ENCODE data around the gene DNAJA3.

The DNAJA3 gene

DNA sequence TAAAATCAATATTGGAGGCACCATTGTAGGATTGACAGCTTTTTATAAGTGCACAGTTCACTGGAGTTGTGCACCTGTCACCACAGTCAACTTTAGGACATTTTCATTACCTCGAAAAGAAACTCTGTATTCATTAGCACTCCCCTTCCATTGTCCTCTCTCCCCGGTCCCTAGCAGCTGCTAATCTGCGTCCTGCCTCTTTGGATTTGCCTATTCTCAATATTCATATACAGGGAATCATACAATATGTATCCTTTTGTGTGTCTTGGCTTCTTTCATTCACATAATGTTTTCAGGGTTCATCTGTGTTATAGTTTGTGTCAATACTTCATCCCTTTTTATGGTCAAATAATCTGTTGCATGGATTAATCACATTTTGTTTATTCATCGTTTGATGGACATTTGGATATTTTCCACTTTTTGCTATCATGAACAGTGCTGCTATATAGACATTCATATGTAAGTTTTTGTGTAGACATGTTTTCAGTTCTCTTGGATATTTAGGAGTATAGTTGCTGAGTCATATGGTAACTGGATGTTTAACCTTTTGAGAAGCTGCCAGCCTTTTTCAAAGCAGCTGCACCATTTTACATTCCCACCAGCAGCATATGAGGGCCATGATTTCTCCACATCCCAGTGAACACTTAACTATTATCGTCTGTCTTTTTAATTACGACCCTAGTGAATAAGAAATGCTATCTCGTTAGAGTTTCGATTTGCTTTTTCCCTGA is 9.8 kb downstream of the DNAJA3 start:
- no peak for DNase-seq

DNA sequence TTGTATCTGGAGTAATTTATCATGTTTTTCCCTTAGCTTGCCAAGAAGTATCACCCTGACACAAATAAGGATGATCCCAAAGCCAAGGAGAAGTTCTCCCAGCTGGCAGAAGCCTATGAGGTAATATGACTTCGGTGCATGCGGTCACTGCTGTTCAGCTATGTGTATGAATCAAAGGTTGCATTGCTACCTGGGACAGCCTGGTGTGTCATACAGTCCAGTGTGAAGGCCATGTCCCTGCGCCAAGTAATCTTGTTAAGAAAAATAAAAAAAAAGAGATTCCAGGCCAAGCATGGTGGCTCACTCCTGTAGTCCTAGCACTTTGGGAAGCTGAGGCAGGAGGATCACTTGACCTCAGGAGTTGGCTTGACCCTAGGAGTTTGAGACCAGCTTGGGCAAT is 11.7 kb downstream of the DNAJA3 start:
- DNase-seq, result no peak

DNA sequence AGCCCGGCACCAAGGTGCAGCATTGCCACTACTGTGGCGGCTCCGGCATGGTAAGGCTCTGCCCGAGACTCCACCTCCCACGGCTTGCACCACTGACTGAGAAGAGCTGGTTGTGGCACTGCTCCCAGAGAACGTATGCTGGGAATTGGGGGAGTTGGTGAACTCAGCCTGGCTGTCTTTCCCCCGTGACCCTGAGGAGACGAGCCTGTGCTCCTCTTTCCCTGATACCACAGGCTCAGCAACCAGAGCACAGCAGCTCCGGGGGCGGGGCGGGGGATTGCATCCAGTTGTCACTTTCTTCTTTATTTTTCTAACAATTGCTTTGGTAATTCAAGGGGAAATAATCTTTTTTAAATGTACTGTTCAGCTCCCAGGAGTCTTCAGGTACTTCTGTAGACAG is 16.7 kb downstream of the DNAJA3 start:
- no peak for DNase-seq

DNA sequence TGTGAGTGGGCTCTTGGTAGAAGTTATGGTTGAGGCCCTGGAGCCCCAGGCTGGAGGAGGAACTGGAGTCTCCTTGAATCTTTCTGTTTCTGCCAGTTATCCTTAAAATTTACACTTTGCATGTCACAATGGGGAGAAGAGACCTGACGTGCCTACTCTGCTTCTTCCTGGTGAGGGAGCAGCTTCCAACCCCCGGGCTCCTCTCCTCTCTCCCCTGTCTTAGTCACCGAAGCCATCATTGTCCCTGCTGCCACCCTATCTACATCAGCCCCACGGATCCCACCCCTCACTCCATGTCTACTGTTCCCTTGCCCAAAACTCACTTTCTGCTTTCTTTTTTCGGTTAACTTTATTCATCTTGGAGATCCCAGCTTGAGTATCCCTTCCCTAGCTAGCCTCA is 17.6 kb downstream of the DNAJA3 start:
- no peak for DNase-seq

DNA sequence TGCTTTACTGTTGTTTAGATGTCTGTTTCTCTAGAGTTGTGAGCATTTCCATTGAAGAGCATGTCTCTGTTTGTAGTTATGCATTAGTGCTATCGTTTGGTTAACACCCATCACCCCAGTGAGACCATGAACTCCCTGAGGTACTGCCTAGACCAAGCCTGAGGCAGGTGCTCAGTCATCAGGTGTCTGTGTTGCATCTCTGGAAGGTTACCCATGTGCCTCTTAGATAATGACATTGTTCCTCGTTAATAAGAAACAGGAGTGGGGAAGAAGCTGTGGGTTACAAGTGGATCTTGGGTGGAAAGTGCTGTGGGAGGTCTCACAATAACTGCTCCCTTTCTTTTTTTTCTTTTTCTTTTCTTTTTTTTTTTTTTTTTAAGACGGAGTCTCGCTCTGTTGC is 18.3 kb downstream of the DNAJA3 start:
- DNase-seq, result no peak

DNA sequence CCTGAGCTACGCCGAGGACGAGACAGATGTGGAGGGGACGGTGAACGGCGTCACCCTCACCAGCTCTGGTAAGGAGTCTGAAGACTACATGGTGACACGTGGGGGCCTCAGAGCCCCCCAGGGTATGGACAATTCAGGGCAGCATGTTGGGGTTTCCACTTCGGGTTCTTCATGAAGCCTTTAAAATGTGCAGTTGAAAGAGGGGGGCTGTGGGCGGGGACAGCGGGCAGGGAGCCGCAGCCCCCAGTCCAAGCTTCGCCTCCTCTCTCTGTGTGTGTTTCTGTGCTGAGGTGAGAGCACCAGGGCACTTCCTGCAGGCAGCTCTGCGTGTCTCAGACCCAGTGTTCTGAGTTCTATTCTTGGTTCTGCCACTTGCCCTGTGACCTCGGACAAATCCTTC is 24.8 kb downstream of the DNAJA3 start:
- DNase-seq, result no peak

DNA sequence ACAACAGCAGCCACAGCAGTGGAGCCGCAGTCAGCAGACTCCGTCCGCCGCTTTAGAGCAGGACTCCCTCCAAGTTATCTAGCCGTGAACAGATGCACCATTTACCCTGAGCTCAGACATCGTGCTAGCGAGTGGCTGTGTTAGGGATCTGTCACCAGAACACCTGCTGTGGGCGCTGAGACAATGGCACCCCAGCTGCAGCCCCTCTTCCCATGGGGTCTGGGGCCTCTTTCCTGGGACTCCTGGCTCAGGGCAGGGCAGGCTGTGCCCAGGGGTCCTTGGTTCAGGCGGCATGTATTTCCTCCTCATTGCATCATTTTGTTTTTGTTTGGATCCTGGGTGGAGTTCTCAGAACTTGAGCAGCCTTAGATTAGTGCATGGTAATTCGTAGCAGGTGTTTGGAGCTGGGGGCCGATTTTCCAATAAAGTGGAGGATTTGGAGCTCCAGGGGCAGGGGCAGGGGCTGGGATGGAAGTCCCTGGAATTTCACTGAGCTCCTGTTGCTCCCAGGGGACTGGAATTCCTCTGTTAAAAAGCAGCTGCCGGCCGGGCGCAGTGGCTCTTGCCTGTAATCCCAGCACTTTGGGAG is 25.4 kb downstream of the DNAJA3 start:
- no peak for DNase-seq

DNA sequence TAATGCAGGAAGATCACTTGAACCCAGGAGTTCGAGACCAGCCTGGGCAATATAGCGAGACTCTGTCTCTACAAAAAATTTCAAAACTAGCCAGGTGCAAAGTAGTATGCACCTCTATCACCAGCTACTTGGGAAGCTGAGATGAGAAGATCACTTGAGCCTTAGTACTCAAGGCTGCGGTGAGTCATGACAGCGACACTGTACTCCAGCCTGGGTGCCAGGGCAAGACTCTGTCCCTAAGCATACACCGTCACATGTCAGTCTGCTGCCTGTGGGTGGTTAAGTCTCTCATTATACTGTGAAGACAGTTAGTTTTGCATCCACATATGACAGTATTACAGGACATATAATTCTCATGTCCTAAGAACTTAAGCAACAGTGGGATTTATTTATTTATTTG is 27.0 kb downstream of the DNAJA3 start:
- DNase-seq, result no peak

DNA sequence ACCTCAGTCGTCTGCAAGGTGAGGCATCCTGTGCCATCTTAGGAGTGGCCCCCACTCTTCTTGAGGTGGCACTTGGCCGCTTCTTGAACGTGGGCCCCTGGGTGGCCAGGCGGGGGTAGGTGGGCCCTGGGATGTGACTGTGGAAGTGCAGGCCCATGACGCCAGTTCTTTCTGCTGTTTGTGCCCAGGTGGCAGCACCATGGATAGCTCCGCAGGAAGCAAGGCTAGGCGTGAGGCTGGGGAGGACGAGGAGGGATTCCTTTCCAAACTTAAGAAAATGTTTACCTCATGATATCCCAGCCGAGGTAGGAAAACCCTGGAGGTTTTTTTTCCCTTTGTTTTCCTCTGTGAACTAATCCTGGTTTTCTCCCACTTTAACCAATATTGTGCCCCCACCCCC is 29.0 kb downstream of the DNAJA3 start:
- DNase-seq, result no peak

DNA sequence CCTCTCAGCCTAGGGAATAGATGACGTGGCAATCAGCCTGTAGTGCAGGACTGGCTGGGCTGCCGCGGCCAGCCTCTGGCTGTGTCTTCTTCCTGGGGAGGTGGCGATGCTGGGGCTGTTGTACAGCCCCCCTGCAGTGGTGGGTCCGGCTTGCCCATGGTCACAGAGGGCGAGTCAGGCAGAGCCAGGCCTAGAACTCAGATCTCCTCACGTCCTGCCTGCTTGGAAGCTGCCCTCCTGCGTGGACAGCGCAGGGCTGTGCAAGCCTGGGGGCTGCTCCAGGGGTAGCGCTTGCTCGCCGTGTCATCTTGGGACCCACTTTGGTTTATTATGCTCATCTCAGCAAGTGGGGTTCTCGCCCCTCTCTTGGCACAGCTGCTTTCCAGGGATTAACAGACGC is 29.4 kb downstream of the DNAJA3 start:
- DNase-seq, result no peak

DNA sequence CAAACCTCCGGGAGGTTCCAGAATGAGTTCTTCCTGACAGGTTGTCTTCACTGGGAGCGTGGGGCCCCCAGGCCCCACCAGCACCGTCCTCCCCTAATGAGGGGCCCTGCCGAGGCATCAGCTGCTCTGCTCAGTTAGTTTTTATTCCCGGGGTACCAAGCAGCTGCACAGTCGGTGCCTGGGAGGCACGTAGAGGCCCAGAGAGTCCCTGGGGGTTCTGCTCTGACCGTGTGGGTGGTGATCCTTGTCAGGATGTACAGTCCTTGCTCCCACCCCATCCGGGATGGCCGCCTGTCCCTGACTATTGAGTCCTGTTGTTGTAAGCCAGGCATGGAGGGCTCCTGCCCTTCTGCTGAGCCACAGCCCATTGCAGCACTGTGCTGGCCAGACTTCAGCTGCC is 30.3 kb downstream of the DNAJA3 start:
- DNase-seq, result no peak

DNA sequence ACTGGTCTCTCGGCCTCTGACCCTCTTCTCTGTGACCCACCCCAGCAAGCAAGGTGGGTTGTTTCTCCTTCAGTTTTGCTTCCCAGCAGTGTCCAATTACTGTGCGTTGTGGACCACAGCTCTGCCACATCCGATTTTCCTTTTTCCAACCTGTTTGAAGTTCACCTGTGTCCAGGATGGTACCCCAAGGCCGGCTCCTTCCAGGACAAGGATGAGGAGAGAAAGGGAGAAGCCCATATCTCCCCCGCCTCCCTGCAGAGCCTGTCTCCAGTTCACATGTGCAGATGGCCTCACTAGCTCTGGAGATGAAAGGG is 35.2 kb downstream of the DNAJA3 start:
- DNase-seq, result no peak

DNA sequence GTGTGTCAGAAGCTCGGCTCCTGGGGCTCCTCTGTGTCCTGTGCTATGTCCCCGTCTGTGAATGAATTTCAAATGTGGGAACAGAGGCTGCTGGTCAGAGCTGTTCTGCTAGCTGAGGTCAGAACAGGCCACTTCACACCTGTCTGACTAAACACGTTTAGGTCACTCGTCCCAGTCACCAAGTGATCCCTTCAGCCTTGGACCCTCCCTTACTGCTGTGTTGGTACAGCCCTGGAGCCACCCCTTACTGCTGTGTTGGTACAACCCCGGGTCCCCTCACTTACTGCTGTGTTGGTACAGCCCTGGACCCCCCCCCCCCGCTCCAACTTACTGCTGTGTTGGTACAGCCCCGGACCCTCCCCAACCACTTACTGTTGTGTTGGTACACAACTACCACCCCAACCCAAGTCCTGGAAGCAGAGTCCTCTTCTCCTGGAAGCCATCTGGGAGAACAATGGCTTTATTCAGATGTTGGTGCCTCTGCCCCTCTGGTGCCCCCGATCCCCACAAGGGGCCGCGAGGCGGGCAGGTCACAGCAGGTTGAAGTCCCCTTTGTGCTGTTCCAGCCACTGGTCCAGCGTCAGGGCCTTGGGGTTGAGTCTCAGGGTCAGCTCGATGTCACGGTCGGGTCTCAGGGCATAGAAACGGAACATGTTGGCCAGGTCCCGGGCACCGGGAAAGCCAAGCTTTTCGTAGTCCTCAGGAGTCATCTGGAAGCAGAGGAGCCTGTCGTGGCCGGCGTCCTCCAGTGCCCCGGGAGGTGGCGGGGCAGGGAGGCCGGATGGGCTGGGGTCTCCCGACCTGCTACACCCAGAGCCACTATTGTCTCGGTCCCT is 35.8 kb downstream of the DNAJA3 start:
- no peak for DNase-seq

DNA sequence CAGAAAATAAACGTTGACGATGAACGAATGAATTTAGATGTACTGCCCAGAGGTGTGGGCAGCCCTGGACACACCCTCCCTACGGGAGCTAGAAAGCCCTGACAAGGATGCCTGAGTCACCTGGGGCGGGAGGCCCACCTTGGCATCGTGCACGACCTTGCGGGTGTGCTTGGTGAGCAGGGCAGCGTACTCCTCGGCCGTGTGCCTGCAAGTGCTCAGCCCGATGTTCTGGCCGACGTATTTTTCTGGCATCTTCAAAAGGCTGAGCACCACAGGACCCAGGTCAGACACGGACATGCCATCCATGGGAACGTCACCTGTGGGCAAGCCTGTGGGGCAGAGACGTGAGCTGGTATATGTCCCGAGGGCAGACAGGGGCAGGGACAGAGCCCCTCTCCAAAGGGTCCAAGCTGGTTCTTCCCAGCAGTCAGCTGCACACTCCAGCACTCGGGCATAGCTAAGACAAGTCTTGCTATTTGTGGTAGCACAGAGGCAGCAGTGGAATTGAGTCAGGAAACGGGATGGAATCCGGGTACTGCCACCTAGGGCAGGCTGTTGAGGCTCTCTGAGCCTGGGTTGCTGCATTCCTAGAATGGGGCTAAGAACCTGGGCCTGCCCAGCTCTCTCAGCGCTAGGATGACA is 38.0 kb downstream of the DNAJA3 start:
- no peak for DNase-seq

DNA sequence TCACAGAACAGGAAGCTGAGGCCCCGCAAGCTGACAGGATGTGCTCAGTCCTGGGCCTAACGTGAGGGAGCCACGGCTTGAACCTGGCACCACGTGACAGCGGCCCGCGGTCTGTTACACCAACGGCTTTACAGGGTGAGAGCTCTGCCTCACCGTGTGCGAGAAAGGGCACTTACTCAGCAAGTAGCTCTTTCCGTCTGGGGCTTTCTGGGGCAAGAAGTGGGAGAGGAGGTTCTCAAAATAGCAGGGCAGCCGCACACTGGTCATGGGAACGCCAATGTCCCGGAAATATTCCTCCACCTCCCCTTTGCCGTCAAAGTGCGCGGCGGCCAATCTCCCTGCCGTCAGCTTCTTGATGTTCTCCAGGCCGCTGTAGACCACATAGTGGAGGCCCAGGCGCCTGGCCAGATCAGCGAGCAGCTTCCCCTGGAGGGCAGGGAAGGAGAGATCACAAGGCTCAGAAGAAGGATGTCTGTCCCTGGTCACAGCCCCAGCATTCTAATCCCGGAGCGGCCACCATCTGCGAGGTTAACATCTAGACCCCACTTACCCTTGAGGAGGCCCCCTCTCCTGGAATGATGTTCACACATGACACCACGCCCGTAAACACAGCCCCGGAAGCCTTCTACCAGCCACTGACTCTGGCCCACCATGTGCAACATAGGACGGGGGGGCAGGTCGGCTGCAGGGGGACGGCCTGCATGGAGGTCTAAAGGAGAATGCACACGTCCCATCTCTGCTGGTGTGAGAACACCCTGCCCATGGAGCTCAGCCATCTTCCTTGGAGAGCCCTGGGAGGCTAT is 40.5 kb downstream of the DNAJA3 start:
- DNase-seq, result no peak

DNA sequence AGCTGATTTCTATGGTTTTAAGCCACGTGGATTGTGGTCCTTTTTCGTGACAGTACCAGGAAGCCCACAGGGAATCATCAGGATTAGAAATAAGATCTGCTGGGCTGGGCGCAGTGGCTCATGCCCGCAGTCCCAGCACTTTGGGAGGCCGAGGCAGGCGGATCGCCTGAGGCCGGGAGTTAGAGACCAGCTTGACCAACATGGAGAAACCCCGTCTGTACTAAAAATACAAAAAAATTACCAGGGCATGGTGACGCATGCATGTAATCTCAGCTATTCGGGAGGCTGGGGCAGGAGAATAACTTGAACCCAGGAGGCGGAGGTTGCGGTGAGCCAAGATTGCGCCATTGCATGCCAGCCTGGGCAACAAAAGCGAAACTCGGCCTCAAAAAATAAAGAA is 42.2 kb downstream of the DNAJA3 start:
- no peak for DNase-seq

DNA sequence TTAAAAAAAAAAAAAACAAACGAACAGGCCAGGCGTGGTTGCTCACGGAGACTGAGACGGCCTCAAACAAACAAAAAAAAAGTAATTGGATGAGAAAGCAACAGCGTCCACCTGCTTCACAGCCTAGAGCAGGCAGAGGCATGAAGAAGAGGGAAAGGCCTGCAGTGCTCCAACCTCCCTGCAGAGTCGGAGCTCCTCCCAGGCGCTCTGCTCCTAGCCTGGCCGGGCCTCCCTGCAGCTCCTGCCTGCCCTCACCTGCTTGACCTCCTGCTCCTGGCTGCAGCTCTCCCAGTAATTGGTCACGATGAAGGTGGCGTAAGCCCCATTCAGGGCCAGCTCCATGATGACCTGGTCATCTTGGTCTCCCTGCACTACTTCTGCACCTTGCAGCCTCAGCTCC is 43.3 kb downstream of the DNAJA3 start:
- DNase-seq, result no peak

DNA sequence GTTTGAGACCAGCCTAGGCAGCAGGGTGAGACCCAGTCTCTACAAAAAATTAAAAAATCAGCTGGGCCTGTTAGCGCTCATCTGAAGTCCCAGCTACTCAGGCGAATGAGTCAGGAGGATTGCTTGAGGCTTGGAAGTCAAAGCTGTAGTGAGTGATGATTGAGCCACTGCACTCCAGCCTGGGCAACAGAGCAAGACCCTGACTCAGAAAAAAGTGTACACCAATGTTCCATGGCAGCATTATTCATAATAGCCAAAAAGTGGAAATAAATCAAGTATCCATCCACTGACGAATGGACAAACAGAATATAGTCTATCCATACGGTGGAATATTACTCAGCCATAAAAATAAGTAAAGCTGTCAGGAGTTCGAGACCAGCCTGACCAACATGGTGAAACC is 46.2 kb downstream of the DNAJA3 start:
- no peak for DNase-seq

DNA sequence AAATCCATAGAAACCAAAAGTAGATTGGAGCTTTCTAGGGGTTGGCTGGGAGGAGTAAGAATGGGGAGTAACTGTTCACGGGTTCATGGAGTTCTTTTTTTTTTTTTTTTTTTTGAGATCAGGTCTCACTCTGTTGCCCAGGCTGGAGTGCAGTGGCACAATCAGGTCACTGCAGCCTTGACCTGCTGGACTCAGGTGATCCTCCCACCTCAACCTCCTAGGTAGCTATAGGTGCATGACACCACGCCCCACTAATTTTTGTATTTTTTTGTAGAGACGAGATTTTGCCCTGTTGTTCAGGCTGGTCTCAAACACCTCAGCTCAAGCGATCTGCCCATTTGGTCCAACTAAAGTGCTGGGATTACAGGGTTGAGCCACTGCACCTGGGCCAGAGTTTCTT is 47.2 kb downstream of the DNAJA3 start:
- no peak for DNase-seq

DNA sequence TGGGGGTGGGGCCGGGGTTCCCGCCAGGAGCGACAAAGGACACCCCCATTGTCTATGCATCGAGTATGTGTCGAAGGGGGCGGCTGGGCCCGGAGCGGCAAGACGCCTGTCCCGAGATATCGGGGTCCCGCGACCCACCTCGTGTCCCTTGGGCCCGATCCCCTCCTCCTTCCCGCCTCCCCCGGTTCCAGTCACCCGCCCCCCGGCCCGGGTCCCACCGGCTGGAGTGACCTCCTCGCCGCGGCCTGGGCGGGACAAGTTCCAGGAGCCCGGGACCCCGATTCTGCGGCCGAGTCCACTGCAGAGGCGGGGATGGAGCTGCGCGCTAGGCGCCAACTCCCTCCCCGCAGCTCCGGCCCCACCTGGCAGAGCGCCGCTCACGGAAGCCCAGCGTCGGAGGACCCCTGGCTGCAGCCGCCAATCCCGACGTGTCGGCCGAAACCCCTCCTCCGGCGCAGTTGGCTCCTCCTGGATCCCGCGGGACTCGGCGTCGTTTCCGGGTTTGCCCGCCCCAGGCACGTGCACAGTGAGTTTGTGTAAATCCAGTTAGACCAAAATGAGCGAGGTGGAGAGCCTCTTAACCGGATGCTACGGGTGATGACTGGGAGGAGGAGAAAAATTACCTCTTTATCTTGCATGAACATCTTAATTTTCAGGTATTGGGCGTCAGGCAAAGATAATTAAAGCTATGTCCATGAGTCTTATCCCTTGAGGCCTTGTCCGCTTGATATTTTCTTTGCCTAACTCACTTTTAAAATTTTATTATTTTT is 48.7 kb downstream of the DNAJA3 start, which contains the start of gene NMRAL1:
TSS of gene NMRAL1 (minus strand) at position 434 of the 770 bp plus-strand sequence. CDS start 493 bp downstream, outside the sequence.
- peak; percentile 82 for DNase-seq

DNA sequence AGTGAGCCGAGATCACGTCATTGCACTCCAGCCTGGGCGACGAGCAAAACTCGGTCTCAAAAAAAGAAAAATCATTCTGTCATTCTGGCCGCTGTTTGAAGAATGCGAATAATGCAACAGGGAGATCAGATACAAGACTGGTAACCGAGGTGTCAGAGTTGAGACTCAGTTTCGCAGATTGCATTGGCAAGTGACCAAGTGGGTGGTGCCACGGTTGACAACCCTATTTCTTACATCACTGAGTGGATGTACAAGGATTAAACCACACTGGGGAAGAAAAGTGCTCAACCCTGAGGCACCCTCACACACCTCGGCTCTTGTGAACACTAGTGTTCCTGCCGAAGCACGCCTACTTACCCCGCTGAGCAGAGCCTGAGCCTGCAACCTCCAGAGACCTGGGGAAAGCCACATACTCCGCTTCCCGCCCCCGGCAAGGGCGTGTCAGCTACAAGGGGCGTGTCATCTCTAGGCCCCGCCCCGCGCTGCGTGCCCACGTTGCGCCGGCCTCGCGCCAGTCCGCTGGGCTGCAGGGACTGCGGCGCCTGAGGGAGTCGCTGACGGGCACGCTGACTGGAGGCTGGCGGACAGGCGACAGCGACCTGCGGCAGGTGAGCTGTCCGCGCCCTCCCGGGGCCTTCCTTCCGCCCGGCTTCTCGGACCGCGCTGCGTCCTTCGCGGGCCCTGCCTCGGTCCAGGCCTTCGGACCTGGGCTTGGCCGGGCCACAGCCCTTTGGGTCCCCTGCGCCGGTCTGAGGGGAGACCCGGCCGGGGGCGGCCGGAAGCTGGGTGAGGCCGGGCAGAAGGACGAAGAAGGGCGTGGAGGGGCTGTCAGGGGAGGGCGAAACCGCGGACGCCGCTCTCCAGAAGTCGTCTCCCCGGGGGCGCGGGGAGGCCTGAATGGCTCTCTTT is 50.5 kb downstream of the DNAJA3 start, which contains the start of gene HMOX2:
TSS of gene HMOX2 (plus strand) at position 519 of the 909 bp plus-strand sequence. CDS start 29,127 bp downstream, outside the sequence.
- DNase-seq, result peak; percentile 61
